Central memory CD4-positive, alpha-beta T cell (primary cell): Measurements from ENCODE around the gene RIOX2.
"Not testable (repeated sequence)": the region's sequence is repeated elsewhere in the genome, so short reads cannot be mapped to it uniquely, and the experiment has no call there.

Experiments
- DNase-seq: peaks from one replicate; pipeline ENCODE4 v3.0.0; 2022
- total RNA-seq, 3 experiments: gene quantifications; one replicate each; lab custom pipeline; 2026; lab: John Stamatoyannopoulos, UW

RIOX2 gene
- 42.1 to 113 (median 73.7) reads per million in 3 experiments for total RNA-seq

- peak; percentile 75 for DNase-seq
Observed at GRCh38 chr3:97971679-97972567, at the start of gene RIOX2. Gene RIOX2, minus strand, starts transcription at chr3:97972431. Its CDS starts 4,838 bp downstream, at chr3:97967593.

- DNase-seq = no peak
Observed at GRCh38 chr3:98020412-98020811, 48.2 kb upstream of the RIOX2 start.

- no peak for DNase-seq
Observed at GRCh38 chr3:98018301-98018700, 46.1 kb upstream of the RIOX2 start.

GRCh38 chr3:98014268-98014585 is 42.0 kb upstream of the RIOX2 start:
- no peak for DNase-seq

- no peak for DNase-seq
Observed at GRCh38 chr3:98013411-98014267, 41.4 kb upstream of the RIOX2 start.

GRCh38 chr3:98012979-98013378 is 40.7 kb upstream of the RIOX2 start:
- DNase-seq = no peak

- DNase-seq = not testable (repeated sequence)
Observed at GRCh38 chr3:98010883-98011449, 38.7 kb upstream of the RIOX2 start.

GRCh38 chr3:98010194-98010882 is 38.1 kb upstream of the RIOX2 start:
- DNase-seq = no peak

GRCh38 chr3:98008855-98009254 is 36.6 kb upstream of the RIOX2 start:
- DNase-seq = no peak

- DNase-seq = no peak
Observed at GRCh38 chr3:98005438-98005837, 33.2 kb upstream of the RIOX2 start.

- no peak for DNase-seq
Observed at GRCh38 chr3:98004721-98005120, 32.5 kb upstream of the RIOX2 start.

- DNase-seq = peak; percentile 26
Observed at GRCh38 chr3:98003306-98003969, 31.2 kb upstream of the RIOX2 start.

- no peak for DNase-seq
Observed at GRCh38 chr3:98002717-98003116, 30.5 kb upstream of the RIOX2 start.

- no peak for DNase-seq
Observed at GRCh38 chr3:97999994-98000393, 27.8 kb upstream of the RIOX2 start.

- no peak for DNase-seq
Observed at GRCh38 chr3:97999103-97999502, 26.9 kb upstream of the RIOX2 start.

GRCh38 chr3:97996988-97997387 is 24.8 kb upstream of the RIOX2 start:
- DNase-seq = no peak

- no peak for DNase-seq
Observed at GRCh38 chr3:97994328-97994945, 22.2 kb upstream of the RIOX2 start.

- no peak for DNase-seq
Observed at GRCh38 chr3:97993526-97993925, 21.3 kb upstream of the RIOX2 start.

- DNase-seq = no peak
Observed at GRCh38 chr3:97992547-97993173, 20.4 kb upstream of the RIOX2 start.

- DNase-seq = peak; percentile 39
Observed at GRCh38 chr3:97991293-97991682, 19.1 kb upstream of the RIOX2 start.

- DNase-seq = no peak
Observed at GRCh38 chr3:97990624-97991292, 18.5 kb upstream of the RIOX2 start.
